Measurements from ENCODE around the gene JAK3.

Gene JAK3

DNA sequence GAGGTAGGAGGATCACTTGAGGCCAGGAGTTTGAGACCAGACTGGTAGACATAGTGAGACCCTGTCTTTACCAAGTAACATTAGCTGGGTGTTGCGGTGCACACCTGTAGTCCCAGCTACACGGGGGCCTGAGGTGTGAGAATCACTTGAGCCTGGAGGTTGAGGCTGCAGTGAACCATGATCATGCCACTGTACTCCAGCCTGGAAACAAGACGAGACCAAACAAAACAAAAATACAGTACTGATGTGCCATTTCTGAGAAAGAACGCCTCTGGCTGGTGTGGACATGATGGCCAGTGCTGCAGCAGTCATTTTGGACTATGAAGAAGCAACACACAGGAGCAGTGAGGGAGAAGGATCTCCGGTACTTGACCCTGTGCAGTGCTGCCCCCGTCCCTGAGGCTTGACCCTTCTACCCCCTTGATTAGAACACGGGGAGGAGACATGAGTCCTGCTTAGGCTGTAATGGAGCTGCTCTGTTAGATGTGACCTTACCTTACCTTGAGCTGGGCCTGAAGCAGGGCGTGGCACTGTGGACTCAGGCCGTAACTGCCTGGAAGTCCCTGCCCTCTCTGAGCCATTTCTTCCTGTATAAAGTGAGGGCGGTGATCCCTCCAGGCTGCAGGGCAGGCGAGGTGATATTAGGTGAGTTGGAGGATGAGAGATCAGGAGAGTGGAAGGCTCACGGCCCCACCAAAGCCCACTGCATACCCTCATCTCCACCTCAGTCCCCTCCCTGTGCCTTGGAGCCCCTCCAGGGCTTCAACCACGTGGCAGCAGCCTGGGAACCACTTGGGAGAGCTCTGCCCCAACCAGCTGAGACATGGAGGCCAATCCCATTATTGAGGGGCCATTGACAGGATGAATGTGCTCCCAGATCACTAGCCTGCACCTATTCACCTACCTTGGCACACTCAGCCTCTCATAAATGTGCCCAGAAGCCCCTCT, 17.9 kb upstream of the JAK3 start:
- DNase-seq, result no peak

DNA sequence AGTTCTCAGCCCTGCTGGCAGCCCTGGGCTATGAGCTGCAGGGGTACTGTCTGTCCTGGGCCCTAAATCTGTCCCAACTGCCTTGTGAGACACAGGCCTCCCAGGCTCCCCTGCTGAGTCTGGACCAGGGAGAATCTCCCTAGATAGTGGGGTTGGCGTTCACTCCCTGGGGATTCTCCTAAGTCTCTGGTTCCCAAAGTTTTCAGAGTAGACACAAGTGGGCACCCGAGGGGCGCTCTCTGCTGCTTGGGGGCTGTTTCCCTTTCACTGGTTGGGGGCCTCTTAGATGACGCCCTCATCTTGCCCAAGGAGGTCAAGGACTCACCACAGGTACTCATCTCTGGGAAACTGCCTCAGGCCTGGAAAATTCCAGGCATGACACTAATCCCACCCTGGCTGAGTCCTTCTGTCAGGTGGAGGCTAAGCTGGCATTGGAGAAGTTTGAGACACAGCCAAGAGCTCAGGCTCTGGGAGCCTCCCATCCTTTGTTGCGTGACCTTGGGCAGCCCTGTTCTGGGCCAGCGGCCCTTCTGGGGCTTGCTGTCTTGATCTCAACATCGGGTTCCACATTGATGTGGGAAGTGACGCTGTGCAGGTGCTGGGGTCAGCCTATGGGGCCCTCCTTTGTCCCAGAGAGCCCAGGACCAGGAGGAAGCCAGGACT, 15.9 kb upstream of the JAK3 start:
- no peak for DNase-seq

DNA sequence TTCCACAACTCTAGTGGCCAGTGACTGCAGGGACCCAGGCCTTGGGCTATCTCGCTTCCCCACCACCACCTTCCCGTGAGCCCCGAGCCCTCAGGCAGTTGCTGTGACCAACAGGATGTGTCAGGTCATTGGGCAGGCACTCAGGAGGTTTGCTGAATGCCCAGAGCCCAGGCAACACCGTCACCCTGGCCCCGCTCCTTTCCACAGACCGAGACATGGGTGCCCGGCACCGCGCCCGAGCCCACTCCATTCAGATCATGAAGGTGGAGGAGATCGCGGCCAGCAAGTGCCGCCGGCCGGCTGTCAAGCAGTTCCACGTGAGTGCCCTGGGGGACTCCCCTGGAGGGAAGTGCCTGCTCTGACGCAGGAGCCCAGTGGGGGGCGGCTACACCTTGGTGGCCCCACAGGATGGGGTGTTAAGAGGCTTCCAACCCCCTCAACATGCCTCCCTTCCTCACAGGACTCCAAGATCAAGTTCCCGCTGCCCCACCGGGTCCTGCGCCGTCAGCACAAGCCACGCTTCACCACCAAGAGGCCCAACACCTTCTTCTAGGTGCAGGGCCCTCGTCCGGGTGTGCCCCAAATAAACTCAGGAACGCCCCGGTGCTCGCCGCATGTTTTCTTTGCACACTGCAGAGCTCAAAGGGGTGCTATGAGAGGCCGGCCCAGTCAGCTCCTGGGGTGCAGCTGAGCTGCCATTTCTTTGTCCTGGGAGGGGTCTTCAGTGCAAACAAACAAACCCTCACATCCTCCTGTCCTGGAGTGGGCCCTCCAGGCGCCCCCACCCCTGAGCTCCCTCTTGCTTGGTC, 15.1 kb upstream of the JAK3 start:
- DNase-seq, result no peak

DNA sequence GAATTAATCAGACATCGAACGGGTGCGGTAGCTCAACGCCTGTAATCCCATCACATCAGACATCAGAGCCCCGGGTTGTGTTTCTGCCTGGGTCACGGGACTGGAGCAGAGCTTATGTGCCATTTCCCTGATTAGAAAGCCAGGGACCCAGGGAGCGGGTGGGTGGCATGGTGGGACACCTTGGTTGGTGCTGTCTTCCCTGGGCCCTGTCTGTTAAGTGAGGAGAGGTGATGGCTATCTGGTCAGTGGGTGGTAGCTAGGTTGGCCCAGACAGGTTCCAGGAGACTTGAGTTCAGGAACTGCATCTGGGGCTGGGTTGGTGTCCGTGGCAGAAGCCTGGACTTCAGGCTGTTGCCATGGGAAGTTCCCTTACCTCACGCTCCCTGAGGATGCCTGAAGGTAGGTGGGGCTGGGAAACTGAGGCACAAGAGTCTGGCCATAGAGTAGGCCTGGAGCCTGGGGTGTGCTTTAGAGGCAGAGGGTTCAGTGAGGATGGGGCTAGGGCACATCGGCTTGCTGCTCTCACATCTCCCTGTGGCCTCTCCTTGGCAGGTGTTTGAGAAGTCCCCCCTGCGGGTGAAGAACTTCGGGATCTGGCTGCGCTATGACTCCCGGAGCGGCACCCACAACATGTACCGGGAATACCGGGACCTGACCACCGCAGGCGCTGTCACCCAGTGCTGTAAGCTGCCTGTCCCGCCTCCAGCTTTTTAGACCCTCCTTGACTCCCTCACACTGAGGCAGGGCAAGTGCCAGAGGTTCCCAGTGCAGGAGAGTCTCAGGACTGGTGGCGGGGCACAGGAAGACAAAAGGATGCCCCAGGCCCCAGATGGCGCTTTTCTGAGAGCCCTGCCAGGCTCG, 14.0 kb upstream of the JAK3 start:
- DNase-seq, result no peak

DNA sequence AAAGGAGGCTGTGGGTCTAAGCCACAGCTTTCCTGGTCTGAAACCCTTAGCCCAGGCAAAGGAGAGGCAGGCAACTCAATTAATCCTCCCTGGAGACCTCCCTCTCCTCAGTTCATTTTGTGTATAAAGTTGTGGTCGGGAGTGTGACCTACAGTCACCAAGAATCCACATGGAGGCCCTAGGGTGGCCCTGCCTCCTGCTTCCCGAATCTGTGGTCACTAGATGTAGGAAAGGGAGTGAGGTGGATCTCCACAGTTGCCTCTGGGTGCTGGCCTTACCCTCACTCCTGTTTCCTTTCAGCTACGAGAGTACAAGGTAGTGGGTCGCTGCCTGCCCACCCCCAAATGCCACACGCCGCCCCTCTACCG, 13.2 kb upstream of the JAK3 start:
- no peak for DNase-seq

DNA sequence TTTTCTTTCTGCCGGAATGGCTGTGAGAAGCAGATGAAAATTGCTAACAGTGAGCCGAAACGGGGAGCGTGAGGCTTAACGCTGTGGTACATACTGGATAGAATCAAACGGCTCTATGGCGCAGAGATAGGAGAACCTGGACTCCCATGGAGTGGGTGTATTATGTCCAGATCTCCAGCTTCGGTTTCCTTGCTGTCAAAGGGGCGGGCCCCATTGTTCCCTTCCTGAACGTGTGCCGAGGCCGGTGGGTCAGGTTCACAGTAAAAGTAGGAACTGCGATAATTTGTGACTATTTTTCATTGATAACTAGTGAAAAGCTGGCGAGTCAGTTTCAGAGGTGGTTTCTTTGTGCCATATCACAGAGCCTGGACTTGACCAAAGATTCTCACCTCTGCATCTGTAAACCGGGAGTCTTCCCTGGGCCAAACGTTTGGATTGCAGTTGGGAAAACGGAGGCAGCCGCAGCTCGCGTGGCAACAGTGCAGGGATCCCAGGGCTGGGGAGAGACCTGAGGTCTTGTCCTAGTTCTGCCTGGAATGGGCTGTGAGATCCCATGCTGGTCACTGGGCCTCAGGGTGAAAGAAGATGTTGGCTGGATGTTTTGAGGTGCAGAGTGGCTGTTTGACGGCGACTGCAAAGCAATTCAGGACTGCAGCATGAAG, 12.7 kb upstream of the JAK3 start:
- no peak for DNase-seq

DNA sequence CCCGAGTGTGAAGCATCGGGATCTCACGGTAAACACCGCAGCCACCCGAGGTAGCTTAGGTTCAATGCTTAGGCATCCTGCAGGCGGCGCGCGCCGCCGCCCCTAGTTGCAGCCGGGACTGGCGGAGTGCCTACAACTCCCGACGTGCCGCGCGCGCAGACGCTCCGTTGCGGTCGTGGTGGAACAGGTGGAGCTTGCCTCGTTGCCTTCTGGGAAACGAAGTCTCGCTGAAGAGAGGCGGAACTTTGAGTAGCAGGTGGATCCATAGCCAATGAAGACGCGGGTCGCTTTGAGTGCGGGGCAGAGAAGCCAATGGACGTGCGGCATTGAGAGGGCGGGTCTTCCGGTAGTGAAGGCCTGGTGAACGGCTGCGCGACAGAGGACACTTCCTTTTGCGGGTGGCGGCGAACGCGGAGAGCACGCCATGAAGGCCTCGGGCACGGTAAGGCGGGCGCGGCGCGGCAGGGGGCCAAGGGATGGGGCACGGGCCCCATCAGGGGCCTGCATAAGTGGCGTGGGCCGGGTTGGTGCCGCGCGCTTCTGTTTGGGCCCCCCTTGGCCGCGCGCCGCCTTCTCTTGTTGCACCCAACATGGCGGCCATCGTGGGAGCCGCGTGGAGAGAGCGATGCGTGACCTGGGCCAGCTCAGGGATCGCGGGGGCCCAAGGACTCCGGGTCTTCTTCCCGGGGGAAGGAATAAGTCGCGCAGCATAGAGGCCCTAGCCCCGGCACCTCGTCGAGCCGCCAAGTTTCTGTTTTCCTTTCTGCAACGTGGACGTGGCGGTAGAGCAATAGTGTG, 11.9 kb upstream of the JAK3 start, which contains the start of gene RPL18A:
TSS of gene RPL18A (plus strand) at position 378 of the 798 bp plus-strand sequence. CDS start at position 425, 47 bp downstream.
- peak; percentile 96 for DNase-seq

DNA sequence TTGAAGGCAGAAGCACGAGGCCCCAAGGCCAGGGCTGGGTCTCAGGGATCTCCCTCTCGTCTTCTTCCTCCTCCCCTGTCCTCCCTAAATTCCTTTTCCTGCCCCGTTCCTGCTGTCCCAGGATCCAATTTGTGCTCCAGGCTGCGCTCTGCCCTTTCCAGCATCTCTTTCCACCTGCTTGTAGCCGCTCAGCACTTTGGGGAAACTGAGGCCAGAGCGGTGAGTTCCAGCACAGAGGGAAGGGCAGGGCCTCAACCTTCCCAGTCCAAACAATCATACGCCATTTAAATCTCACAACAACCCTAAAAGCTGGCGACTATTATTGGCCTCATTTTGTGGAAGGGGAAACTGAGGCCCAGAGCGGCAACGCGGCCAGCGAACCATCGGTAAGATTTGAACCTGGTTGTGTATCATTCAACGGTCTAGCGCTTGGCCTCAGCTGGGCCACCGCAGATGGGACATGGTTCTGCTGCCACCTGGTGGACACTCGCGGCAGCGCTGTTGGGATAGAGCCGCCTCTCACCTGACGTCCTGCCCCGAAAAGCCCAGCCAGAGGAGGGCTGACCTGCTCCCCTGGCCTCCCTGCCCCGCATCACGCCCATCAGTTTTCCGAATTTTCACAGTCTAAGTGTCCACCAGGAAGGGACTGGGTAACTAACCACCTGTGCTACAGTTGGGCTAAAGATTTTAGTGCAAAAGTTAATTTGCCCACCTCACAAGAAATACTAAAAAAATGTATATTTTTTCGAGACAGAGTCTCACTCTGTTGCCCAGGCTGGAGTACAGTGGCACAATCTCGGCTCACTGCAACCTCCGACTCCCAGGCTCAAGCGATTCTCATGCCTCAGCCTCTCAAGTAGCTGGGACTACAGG, 7.7 kb upstream of the JAK3 start:
- peak; percentile 95 for DNase-seq

DNA sequence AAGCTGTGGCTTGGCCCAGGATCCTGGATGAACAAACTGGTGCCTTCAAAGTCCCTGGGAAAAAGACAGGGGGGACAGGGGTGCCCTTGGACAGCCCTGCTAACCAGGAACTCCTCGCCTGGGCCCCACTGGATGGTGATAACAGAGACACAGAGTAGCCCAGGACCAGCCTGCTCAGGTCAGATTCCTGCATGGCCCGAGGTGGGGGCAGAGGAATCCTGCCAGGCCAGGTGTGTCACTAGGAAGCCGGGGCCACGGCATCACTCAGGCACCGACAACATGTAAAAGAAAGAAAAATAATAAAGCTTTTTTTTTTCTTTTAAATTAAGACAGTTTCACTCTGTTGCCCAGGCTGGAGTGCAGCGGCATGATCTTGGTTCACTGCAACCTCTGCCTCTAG, 6.3 kb upstream of the JAK3 start:
- DNase-seq, result no peak

DNA sequence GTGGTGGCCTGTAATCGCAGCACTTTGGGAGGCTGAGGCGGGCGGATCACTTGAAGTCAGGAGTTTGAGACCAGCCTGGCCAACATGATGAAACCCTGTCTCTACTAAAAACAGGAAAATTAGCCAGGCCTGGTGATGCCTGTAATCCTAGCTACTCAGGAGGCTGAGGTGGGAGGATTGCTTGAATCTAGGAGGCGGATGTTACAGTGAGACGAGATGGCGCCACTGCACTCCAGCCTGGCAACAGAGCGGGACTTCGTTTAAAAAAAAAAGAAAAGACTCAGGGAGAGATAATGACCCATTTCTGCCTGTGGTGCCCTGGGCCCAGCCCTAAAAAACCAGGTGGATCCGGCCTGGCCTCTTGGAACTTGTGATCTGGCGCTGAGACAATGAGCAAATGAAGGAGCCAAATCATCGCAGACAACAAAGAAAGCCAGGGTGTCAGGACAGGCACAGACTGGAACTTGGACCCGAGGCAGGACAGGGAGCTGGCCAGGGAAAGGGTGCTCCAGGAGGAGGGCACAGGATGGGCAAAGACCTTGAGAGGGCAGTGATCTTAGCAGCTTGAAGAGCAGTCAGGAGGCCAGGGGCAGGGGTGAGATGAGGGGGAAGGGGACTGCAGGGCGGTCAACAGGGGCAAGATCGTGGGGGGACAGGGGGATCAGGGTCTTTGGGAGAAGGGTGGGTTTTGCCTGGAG, 962 bp upstream of the JAK3 start:
- DNase-seq, result no peak

DNA sequence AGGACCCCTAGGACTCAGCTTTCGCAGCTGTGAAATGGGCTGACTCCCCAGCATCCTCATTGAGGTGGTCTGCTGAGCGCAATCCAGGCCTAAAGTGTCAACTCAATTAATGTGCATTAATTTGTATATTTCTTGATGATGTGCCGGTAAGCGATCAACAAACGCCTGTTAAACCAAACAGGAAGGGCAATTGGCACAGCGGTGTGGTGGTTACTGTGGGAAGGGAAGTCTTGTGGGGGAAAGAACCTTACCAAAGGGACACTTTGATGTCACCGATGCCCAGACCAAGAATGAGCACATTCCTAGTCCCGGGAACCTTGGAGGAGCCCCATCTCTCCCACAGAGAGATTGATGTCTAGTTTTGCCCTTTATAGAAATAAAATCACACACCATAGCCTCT, 1.6 kb downstream of the JAK3 start:
- peak; percentile 45 for DNase-seq

DNA sequence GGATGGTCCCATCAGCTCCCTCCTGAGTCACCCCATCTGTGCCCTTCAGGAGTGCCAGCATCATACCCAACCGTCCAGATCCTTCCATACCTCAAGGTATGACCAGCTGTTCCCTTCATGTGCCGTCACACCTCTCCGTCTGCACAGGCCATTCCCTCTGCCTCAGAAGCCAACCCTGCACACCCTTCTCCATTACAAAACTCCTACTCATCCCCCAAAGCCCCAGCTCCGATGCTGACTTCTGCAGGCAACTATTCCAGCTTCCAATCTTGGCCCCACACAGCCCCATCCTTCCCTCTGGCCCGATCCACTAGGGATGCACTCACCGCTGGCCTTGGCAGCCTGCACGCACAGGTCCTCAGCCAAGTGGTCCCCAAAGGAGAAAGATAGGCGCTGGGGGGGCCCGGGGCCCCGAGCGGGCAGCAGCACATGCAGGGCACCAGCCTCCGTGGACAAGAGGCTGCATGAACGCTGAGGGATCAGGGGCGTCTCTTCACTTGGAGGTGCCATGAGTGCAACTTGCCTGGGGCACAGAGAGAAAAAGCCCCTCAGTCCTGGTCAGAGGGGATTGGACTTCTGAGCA, 3.8 kb downstream of the JAK3 start:
- no peak for DNase-seq

DNA sequence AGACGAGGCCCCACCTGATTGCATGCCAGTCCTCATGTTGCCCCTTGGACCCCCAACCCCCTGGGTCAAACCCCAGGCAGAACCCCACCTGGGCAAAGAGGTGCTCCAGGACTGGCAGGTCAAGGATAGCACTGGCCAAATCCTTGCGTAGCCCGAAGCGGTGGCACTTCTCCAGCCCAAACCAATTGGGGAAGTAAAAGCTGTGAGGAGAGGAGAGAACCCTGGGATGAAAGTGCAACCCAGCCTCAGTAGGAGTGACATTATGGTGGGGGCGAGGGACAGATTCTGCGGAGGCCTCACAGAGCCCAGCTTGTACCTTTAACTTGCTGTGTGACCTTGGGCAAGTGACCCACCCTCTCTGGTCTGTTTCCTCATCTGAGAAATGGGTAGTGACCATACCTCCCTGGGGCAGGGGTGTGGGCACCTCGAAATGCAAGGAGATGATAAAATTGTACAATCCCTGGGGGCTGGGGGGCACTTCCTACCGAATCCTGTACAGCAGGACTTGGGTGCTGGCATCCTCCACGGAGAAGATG, 4.4 kb downstream of the JAK3 start:
- DNase-seq, result no peak

DNA sequence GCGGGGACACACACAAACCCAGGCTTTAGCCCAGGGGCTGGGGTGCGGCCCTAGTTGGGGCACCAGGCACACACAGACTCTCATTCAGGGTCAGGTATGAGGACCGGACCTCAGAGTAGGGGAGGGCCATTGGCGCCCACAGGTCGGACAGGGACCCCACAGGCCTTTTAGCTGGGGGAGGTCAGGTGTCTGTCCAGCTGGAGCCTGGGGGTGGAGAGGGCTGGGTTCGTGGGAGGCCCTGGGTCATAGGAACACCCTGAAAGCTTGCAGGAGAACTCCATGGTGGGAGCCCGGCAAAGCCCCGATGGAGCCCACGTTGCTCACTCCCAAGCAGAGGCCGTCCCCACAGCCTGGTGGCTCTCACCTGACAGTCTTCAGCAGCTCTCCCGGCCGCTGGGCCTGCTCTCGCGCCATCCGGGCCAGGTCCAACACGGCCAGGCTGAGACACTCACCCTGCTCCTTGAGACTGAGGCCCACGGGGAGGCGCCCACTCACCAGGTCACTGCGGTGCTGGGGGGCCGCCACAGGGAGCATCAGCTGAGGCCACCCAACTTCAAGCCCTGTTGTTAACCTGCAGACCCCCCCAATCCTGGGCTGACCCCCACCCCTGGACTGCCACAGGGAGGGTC, 5.0 kb downstream of the JAK3 start:
- DNase-seq, result no peak

DNA sequence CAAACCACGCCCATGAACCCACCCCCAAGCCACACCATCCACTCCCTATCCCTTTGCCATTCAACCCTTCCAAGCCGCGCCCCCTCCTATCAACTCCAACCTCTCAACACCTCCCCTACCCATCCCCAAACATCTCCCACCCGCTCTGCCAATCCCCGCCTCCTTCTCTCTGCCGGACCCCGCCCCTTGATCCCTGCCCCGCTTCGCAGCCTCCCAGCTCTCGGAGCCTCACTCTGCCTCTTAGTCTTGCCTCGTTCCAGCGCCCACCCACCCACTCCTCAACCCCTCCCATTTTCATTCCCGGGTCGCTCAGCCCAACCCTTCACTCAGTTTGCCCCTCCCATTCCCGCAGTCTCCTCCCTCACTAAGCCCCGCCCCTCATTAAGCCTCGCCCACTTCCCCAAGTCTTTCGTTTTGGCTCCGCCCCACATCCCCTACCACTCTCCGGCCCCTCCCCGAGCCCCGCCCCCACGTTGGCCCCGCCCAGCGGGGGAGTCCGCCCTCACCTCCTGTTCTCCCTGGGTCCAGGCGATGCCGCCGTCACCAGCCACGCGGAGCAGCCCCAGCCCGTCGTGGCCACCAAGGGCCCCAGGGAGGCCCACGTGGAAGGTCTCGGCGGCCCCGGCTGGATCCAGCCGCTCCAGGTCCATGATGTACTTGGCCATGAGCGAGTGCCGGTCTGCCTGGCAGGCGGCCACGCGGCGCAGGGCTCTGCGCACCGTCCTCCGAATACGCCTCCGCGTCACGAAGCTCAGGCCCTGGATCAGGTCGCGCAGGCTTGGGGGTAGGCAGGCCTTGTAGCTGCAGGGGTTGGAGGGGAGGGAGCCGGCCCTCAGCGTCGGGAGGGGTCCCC, 5.7 kb downstream of the JAK3 start:
- peak; percentile 25 for DNase-seq

DNA sequence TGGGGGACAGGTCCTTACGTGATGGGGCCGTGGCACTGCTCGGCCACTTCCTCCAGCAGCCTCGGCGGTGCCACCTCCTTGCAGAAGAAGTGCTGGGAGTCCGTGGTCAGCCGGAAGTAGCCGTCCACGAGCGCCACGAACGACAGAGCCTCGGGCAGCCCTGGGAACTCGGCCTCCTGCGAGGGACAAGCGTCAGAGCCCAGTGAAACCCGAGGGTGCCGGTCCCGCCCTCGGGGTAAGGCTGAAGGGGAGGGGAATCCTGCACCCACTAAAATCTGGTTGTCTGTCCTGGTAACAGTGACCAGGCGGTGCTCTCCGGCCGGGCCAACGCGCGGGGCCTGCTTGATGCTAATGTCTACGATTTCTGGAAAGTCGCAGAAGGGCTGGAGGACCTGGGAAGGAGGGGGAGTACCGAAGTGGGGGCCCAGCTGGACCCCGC, 6.4 kb downstream of the JAK3 start:
- DNase-seq, result no peak

DNA sequence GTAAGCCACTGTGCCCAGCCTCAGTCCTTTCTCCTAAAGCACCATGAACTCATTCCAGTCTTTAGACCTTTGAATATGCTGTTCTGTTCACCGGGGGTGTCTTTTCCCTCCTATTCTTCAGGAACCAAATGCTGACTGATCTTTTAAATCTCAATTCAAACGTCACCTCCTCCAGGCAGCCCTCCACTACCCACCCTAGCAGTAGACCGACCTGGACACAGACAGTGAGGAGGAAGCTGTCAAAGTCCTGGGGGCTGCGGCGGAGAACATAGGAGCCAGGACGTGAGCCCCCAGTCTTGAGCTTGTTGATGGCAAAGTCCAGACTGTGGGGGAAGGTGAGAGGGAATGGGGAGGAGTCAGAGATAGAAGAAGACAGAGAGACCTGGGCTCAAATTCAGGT, 7.8 kb downstream of the JAK3 start:
- DNase-seq, result no peak

Measured in T-helper 9 cell (primary cell).